ENCODE measurements around the gene TMPRSS4. TPM values are rescaled to one million over a fixed set of nuclear protein-coding genes. Genes with fewer than 3 reads are reported as not detected.
A peak's percentile ranks its signal among the peaks of the same experiment; 100 is the strongest.

The TMPRSS4 gene
- total and polyA plus RNA-seq, 8 donors: 2.9 to 7.0 (median 4.4) TPM

GRCh38 chr11:118086913-118087768 is 10.3 kb downstream of the TMPRSS4 start, which contains the start of gene SMIM35:
TSS of gene SMIM35 (minus strand) at chr11:118086963. CDS start at chr11:118086757, 206 bp downstream.
- no peaks in the 10 kb centered on the region for H3K27me3 ChIP-seq
- H3K4me3 ChIP-seq: no peak within 1 kb of the TSS
- no peaks in the 10 kb centered on the region for H3K36me3 ChIP-seq
- ATAC-seq (no peak), DNase-seq (no peak)
- no peak within 1 kb of the TSS for H3K27ac ChIP-seq
- peaks cover 0 to 17% of the 10 kb centered on the region in 2 donors for H3K9me3 ChIP-seq
- intact Hi-C loops (cut with DNase I): no loop called here
- no peak for TF ChIP-seq CTCF (IDR thresholded peaks at IDR 0.05)
- H3K4me1 ChIP-seq: peaks cover 0 to 15% of the 10 kb centered on the region in 2 donors

GRCh38 chr11:118087931-118088330 is 11.1 kb downstream of the TMPRSS4 start:
- Histone ChIP-seq H3K4me1 (peaks cover 0 to 15% of the 10 kb centered on the region in 2 donors), H3K9me3 (peaks cover 0 to 17% of the 10 kb centered on the region in 2 donors), H3K36me3 (no peaks in the 10 kb centered on the region), H3K27ac (peak overlapping the region in 1 of 2 donors; percentile 7), H3K27me3 (no peaks in the 10 kb centered on the region), H3K4me3 (no peak overlapping the region)
- intact Hi-C loops (cut with DNase I): no loop called here
- no peak for TF ChIP-seq CTCF (IDR thresholded peaks at IDR 0.05)
- DNase-seq (no peak), ATAC-seq (no peak)

- DNase-seq (peak in 1 of 4 donors; percentile 44), ATAC-seq (peak; percentile 49)
- Histone ChIP-seq H3K4me3 (no peak overlapping the region), H3K4me1 (peaks cover 0 to 15% of the 10 kb centered on the region in 2 donors), H3K9me3 (peaks cover 0 to 17% of the 10 kb centered on the region in 2 donors), H3K27me3 (no peaks in the 10 kb centered on the region), H3K36me3 (no peaks in the 10 kb centered on the region), H3K27ac (peak overlapping the region in 1 of 2 donors; percentile 7)
- TF ChIP-seq CTCF (IDR thresholded peaks at IDR 0.05): no peak
- intact Hi-C loops (cut with DNase I): no loop called here
These were observed 11.7 kb downstream of the TMPRSS4 start for GRCh38 chr11:118088531-118088930.

- H3K27ac ChIP-seq: no peak overlapping the region
- H3K9me3 ChIP-seq: peaks cover 0 to 17% of the 10 kb centered on the region in 2 donors
- DNase-seq (no peak), ATAC-seq (no peak)
- H3K27me3 ChIP-seq: no peaks in the 10 kb centered on the region
- no peak for TF ChIP-seq CTCF (IDR thresholded peaks at IDR 0.05)
- H3K4me1 ChIP-seq: no peaks in the 10 kb centered on the region
- intact Hi-C loops (cut with DNase I): no loop called here
- no peak overlapping the region for H3K4me3 ChIP-seq
- no peaks in the 10 kb centered on the region for H3K36me3 ChIP-seq
These were observed 13.8 kb downstream of the TMPRSS4 start for GRCh38 chr11:118090545-118091162.

- no peaks in the 10 kb centered on the region for H3K27me3 ChIP-seq
- intact Hi-C loops (cut with DNase I): no loop called here
- TF ChIP-seq CTCF (IDR thresholded peaks at IDR 0.05): no peak
These were observed 14.8 kb downstream of the TMPRSS4 start for GRCh38 chr11:118091690-118092089.

More at GRCh38 chr11:118091690-118092089, 14.8 kb downstream of the TMPRSS4 start:
- Histone ChIP-seq H3K4me3 (no peak overlapping the region), H3K9me3 (peaks cover 0 to 16% of the 10 kb centered on the region in 2 donors), H3K27ac (no peak overlapping the region), H3K36me3 (no peaks in the 10 kb centered on the region), H3K4me1 (no peaks in the 10 kb centered on the region)
- no peak for ATAC-seq
- no peak for DNase-seq

Data from left lung (tissue), 10 donors.